ENCODE measurements around the gene SPNS2. TPM values are rescaled to one million over a fixed set of nuclear protein-coding genes. Genes with fewer than 3 reads are reported as not detected.

Gene SPNS2
- total RNA-seq, 1 experiment from 2014 or later = not detected

DNA sequence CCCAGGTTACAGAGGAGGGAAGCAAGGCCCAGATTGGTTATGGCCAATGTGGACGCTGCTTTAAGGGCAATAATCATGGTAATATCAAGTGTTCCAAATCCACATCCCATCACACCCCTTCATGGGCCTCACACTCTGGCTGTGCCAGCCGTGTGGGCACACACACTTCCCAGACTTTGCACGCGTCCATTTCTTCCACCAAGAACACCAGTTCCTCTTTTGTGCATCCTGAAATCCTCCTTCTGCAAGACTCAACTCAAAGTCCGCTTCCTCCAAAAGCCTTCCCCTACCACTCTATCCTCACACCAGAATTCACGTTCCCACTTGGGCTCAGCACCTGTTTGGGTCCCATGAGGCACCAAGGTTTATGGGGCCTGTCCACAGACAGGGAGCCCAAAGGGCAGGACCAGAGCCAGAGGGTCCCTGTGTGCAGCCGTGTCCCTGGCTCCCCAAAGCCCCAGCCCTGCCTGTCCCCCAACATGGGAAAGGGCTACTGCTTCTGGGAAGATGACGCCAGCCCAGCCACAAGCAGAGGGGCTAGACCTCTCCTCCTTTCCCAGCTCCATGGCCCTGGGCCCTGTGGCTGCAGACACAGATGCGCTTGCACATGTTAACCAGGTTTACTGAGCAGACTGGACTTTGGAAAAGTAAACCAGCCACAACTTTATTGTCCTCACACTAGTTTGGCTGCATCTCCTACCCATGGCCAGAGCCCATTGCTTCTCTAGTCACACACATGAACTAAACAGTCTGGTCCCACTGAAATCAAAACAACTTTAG lies 44.7 kb upstream of the SPNS2 start:
- no TSS peak for BruUV-seq (replicated peaks)
- Mint-ChIP-seq H3K27me3 (ENCODE audit: insufficient read depth, unreplicated experiment) (peaks cover 27% of the 10 kb centered on the region), H3K36me3 (ENCODE audit: insufficient read depth, unreplicated experiment) (no peaks in the 10 kb centered on the region), H3K9me3 (ENCODE audit: unreplicated experiment) (no peaks in the 10 kb centered on the region), H3K4me3 (ENCODE audit: unreplicated experiment) (no peak overlapping the region), H3K27ac (ENCODE audit: low read depth, unreplicated experiment) (no peak overlapping the region), H3K4me1 (ENCODE audit: insufficient read depth, unreplicated experiment) (peaks cover 8% of the 10 kb centered on the region)
- POLR2A ChIA-PET = no interaction called here
- CTCF ChIA-PET = interaction anchor here (0.6 kb wide), 1 partner anchor 39 kb away, joined by 4 read pairs; no protein-coding TSS in a partner anchor
- TF ChIP-seq, protein P1, sequence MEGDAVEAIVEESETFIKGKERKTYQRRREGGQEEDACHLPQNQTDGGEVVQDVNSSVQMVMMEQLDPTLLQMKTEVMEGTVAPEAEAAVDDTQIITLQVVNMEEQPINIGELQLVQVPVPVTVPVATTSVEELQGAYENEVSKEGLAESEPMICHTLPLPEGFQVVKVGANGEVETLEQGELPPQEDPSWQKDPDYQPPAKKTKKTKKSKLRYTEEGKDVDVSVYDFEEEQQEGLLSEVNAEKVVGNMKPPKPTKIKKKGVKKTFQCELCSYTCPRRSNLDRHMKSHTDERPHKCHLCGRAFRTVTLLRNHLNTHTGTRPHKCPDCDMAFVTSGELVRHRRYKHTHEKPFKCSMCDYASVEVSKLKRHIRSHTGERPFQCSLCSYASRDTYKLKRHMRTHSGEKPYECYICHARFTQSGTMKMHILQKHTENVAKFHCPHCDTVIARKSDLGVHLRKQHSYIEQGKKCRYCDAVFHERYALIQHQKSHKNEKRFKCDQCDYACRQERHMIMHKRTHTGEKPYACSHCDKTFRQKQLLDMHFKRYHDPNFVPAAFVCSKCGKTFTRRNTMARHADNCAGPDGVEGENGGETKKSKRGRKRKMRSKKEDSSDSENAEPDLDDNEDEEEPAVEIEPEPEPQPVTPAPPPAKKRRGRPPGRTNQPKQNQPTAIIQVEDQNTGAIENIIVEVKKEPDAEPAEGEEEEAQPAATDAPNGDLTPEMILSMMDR (IDR thresholded peaks at IDR 0.05; ENCODE audit: unreplicated experiment) = no peak
- intact Hi-C loops (cut with micrococcal nuclease) = no loop called here
- no peak for DNase-seq (ENCODE audit: unreplicated experiment)

DNA sequence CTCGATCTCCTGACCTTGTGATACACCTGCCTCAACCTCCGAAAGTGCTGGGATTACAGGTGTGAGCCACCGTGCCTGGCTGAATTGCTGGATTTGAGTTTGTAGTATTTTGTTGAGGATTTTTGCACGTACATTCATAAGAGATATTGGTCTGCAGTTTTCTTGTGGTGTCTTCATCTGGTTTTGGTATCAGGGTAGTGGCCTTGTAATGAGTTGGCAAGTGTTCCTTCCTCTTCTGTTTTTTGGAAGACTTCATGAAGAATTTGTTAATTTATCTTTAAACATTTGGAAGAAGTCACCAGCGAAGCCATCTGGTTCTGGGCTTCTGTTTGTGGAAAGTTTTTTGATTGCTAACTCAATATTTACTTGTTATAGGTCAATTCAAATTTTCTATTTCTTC lies 38.0 kb upstream of the SPNS2 start:
- Mint-ChIP-seq H3K4me1 (ENCODE audit: insufficient read depth, unreplicated experiment) (no peaks in the 10 kb centered on the region), H3K36me3 (ENCODE audit: insufficient read depth, unreplicated experiment) (no peaks in the 10 kb centered on the region), H3K27me3 (ENCODE audit: insufficient read depth, unreplicated experiment) (peaks cover 42% of the 10 kb centered on the region), H3K4me3 (ENCODE audit: unreplicated experiment) (no peak overlapping the region), H3K27ac (ENCODE audit: low read depth, unreplicated experiment) (no peak overlapping the region), H3K9me3 (ENCODE audit: unreplicated experiment) (peaks cover 17% of the 10 kb centered on the region)
- intact Hi-C loops (cut with micrococcal nuclease) = no loop called here
- TF ChIP-seq, protein P1 (IDR thresholded peaks at IDR 0.05; ENCODE audit: unreplicated experiment) = no peak
- POLR2A ChIA-PET = no interaction called here
- BruUV-seq (replicated peaks) = no TSS peak
- CTCF ChIA-PET = no interaction called here
- no peak for DNase-seq (ENCODE audit: unreplicated experiment)

DNA sequence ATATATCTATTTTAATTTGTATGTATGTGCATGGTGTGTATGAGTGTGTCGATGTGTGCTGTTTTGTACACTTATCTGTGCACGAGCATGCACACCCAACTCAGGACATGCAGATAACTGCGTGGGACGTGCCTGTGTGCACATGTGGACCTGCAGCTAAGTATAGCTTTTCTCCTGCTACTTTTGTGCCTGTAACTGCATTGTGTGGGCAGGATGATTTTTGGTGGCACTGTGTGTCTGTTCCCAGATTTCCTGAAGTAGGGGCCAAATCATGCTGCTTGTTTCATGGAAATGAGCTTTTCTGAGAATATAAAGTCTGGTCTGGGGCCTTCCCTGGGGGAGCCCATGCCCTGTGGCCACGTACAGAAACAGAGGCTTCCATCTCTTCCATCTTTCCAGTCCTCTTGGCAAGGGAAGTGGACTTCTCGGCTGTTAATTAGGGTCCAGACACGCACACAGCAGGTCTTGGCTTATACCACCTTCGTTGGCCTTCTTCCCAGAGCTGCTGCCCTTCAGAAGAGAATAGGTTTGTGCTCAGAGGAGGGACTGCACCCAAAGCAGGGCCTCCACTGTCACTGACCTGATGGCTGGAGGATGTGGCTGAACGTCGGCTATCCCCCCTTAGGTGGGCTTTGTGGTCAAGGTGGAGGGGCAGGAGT lies 34.7 kb upstream of the SPNS2 start:
- DNase-seq (ENCODE audit: unreplicated experiment) = no peak
- Mint-ChIP-seq H3K27ac (ENCODE audit: low read depth, unreplicated experiment) (no peak overlapping the region), H3K4me3 (ENCODE audit: unreplicated experiment) (no peak overlapping the region), H3K9me3 (ENCODE audit: unreplicated experiment) (peaks cover 17% of the 10 kb centered on the region), H3K36me3 (ENCODE audit: insufficient read depth, unreplicated experiment) (no peaks in the 10 kb centered on the region), H3K27me3 (ENCODE audit: insufficient read depth, unreplicated experiment) (peaks cover 27% of the 10 kb centered on the region), H3K4me1 (ENCODE audit: insufficient read depth, unreplicated experiment) (no peaks in the 10 kb centered on the region)
- CTCF ChIA-PET = interaction anchor here (0.6 kb wide), 1 partner anchor 38 kb away, joined by 3 read pairs; no protein-coding TSS in a partner anchor
- intact Hi-C loops (cut with micrococcal nuclease) = no loop called here
- TF ChIP-seq, protein P1 (IDR thresholded peaks at IDR 0.05; ENCODE audit: unreplicated experiment) = no peak
- POLR2A ChIA-PET = no interaction called here
- BruUV-seq (replicated peaks) = no TSS peak

DNA sequence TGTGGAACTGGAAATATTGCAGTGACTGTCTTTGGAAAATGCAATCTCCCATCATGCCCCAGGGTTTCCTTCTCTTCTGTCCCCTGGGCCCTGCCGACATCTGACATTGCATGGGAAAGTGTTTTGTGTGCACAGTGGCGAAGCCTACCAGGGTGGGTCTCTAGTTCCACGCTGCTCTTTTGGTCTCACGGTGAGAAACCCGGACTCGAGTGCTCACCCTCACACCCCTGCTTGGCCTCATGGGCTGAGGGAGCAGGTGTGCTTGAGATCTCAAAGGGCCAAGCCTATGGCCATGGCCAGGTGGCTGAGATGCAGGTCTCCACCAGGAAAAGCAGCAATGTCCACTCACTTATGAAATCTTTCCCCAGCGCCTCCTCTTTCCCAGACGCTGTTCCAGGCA lies 32.9 kb upstream of the SPNS2 start:
- no TSS peak for BruUV-seq (replicated peaks)
- Mint-ChIP-seq H3K36me3 (ENCODE audit: insufficient read depth, unreplicated experiment) (no peaks in the 10 kb centered on the region), H3K9me3 (ENCODE audit: unreplicated experiment) (peaks cover 2% of the 10 kb centered on the region), H3K4me1 (ENCODE audit: insufficient read depth, unreplicated experiment) (no peaks in the 10 kb centered on the region), H3K4me3 (ENCODE audit: unreplicated experiment) (no peak overlapping the region), H3K27ac (ENCODE audit: low read depth, unreplicated experiment) (no peak overlapping the region), H3K27me3 (ENCODE audit: insufficient read depth, unreplicated experiment) (peaks cover 13% of the 10 kb centered on the region)
- CTCF ChIA-PET = interaction anchor here (0.6 kb wide), 1 partner anchor 599 kb away, joined by 5 read pairs; no protein-coding TSS in a partner anchor
- POLR2A ChIA-PET = no interaction called here
- DNase-seq (ENCODE audit: unreplicated experiment) = no peak
- intact Hi-C loops (cut with micrococcal nuclease) = no loop called here
- TF ChIP-seq, protein P1 (IDR thresholded peaks at IDR 0.05; ENCODE audit: unreplicated experiment) = no peak
